Measurements from ENCODE around the gene NUP93. TPM values are rescaled to one million over a fixed set of nuclear protein-coding genes. Genes with fewer than 3 reads are reported as not detected.

The NUP93 gene
- total and polyA plus RNA-seq, 2 of the 8 experiments (the other 6 are each of a cell fraction or from before 2014, with no cell fraction given) = 147 to 201 TPM

DNA sequence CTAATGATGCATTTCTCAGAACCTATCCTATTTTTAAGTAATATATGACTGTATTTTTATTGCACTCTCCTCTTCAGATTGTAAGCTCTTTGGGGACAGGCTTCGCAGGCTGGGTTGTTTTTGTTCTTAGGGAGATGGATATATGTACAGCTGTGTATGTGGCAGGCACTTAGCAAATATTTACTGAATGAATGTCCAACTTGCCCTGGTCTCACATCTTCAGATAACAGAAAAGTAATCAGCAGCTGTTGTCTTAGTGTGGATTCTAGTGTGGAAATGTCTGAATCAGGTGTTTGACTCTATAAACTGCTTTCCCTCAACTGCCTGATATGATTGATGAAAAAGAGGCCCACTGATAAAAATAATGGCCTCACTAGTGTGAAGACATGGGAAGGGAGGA lies 88.0 kb downstream of the NUP93 start (continued):
- no peak for TF ChIP-seq ZNF274 (IDR thresholded peaks at IDR 0.05; ENCODE audit: borderline replicate concordance, extremely low read depth, low read length)
- no peak for TF ChIP-seq NRF1 (IDR thresholded peaks at IDR 0.05; ENCODE audit: low read depth, low read length)
- TF ChIP-seq SP4 (IDR thresholded peaks at IDR 0.05; ENCODE audit: low read length) = no peak

Data from H1 (cell line).